ENCODE results near the gene HBP1.
"Not testable (repeated sequence)": the region's sequence is repeated elsewhere in the genome, so short reads cannot be mapped to it uniquely, and the experiment has no call there.

The HBP1 gene

GRCh38 chr7:107236862-107237261, 68.1 kb downstream of the HBP1 start:
- Histone ChIP-seq H3K4me1 (ENCODE audit: control insufficient read depth, insufficient read depth, low read length) (no peaks in the 10 kb centered on the region), H3K27me3 (ENCODE audit: control insufficient read depth, insufficient read depth, low read length, poor library complexity, severe bottlenecking) (no peaks in the 10 kb centered on the region), H3K36me3 (ENCODE audit: control insufficient read depth, insufficient read depth, low read length) (no peaks in the 10 kb centered on the region), H3K4me3 (ENCODE audit: insufficient read depth, low read depth, low read length) (no peak overlapping the region), H3K9me3 (ENCODE audit: control insufficient read depth, low read length) (no peaks in the 10 kb centered on the region), H3K27ac (ENCODE audit: insufficient read depth, low read depth, low read length, poor library complexity, severe bottlenecking) (no peak overlapping the region)

- WGBS, 2 experiments: 94 to 97% methylated on average over 4 of the region's 4 CpGs
- H3K4me1 ChIP-seq (ENCODE audit: control insufficient read depth, insufficient read depth, low read length): no peaks in the 10 kb centered on the region
These were observed 68.6 kb downstream of the HBP1 start for GRCh38 chr7:107237451-107237850.

GRCh38 chr7:107242267-107242666, 73.5 kb downstream of the HBP1 start:
- Histone ChIP-seq H3K4me1 (ENCODE audit: control insufficient read depth, insufficient read depth, low read length) (no peaks in the 10 kb centered on the region), H3K27me3 (ENCODE audit: control insufficient read depth, insufficient read depth, low read length, poor library complexity, severe bottlenecking) (no peaks in the 10 kb centered on the region), H3K27ac (ENCODE audit: insufficient read depth, low read depth, low read length, poor library complexity, severe bottlenecking) (no peak overlapping the region), H3K4me3 (ENCODE audit: insufficient read depth, low read depth, low read length) (no peak overlapping the region), H3K36me3 (ENCODE audit: control insufficient read depth, insufficient read depth, low read length) (no peaks in the 10 kb centered on the region), H3K9me3 (ENCODE audit: control insufficient read depth, low read length) (no peaks in the 10 kb centered on the region)
- WGBS, 2 experiments: 93 to 95% methylated on average over 4 of the region's 4 CpGs

More at GRCh38 chr7:107237451-107237850, 68.6 kb downstream of the HBP1 start:
- Histone ChIP-seq H3K36me3 (ENCODE audit: control insufficient read depth, insufficient read depth, low read length) (no peaks in the 10 kb centered on the region), H3K27ac (ENCODE audit: insufficient read depth, low read depth, low read length, poor library complexity, severe bottlenecking) (no peak overlapping the region), H3K9me3 (ENCODE audit: control insufficient read depth, low read length) (no peaks in the 10 kb centered on the region), H3K4me3 (ENCODE audit: insufficient read depth, low read depth, low read length) (no peak overlapping the region), H3K27me3 (ENCODE audit: control insufficient read depth, insufficient read depth, low read length, poor library complexity, severe bottlenecking) (no peaks in the 10 kb centered on the region)

- WGBS, 2 experiments: 87 to 91% methylated on average over 2 of the region's 2 CpGs
These were observed 75.8 kb downstream of the HBP1 start for GRCh38 chr7:107244613-107245012.

GRCh38 chr7:107246836-107247235, 78.0 kb downstream of the HBP1 start:
- not testable (repeated sequence) for H3K9me3 ChIP-seq (ENCODE audit: control insufficient read depth, low read length); H3K27me3 ChIP-seq (ENCODE audit: control insufficient read depth, insufficient read depth, low read length, poor library complexity, severe bottlenecking); H3K36me3 ChIP-seq (ENCODE audit: control insufficient read depth, insufficient read depth, low read length); H3K4me3 ChIP-seq (ENCODE audit: insufficient read depth, low read depth, low read length); H3K27ac ChIP-seq (ENCODE audit: insufficient read depth, low read depth, low read length, poor library complexity, severe bottlenecking); H3K4me1 ChIP-seq (ENCODE audit: control insufficient read depth, insufficient read depth, low read length)
- 85 to 100% methylated on average over 3 of the region's 3 CpGs for WGBS, 2 experiments

More at GRCh38 chr7:107244613-107245012, 75.8 kb downstream of the HBP1 start:
- Histone ChIP-seq H3K27ac (ENCODE audit: insufficient read depth, low read depth, low read length, poor library complexity, severe bottlenecking) (no peak overlapping the region), H3K9me3 (ENCODE audit: control insufficient read depth, low read length) (no peaks in the 10 kb centered on the region), H3K36me3 (ENCODE audit: control insufficient read depth, insufficient read depth, low read length) (no peaks in the 10 kb centered on the region), H3K4me3 (ENCODE audit: insufficient read depth, low read depth, low read length) (no peak overlapping the region), H3K27me3 (ENCODE audit: control insufficient read depth, insufficient read depth, low read length, poor library complexity, severe bottlenecking) (no peaks in the 10 kb centered on the region), H3K4me1 (ENCODE audit: control insufficient read depth, insufficient read depth, low read length) (no peaks in the 10 kb centered on the region)

- WGBS, 2 experiments: 93 to 100% methylated on average over 3 to 5 of the region's 5 CpGs
- Histone ChIP-seq H3K27ac (ENCODE audit: insufficient read depth, low read depth, low read length, poor library complexity, severe bottlenecking) (no peak overlapping the region), H3K9me3 (ENCODE audit: control insufficient read depth, low read length) (no peaks in the 10 kb centered on the region), H3K36me3 (ENCODE audit: control insufficient read depth, insufficient read depth, low read length) (no peaks in the 10 kb centered on the region), H3K4me3 (ENCODE audit: insufficient read depth, low read depth, low read length) (no peak overlapping the region), H3K27me3 (ENCODE audit: control insufficient read depth, insufficient read depth, low read length, poor library complexity, severe bottlenecking) (no peaks in the 10 kb centered on the region), H3K4me1 (ENCODE audit: control insufficient read depth, insufficient read depth, low read length) (no peaks in the 10 kb centered on the region)
These were observed 79.9 kb downstream of the HBP1 start for GRCh38 chr7:107248551-107249316.

- H3K27ac ChIP-seq (ENCODE audit: insufficient read depth, low read depth, low read length, poor library complexity, severe bottlenecking): no peak overlapping the region
- no peaks in the 10 kb centered on the region for H3K4me1 ChIP-seq (ENCODE audit: control insufficient read depth, insufficient read depth, low read length)
- whole genome bisulfite sequencing, 2 experiments: 95 to 96% methylated on average over 2 to 3 of the region's 3 CpGs
- no peaks in the 10 kb centered on the region for H3K27me3 ChIP-seq (ENCODE audit: control insufficient read depth, insufficient read depth, low read length, poor library complexity, severe bottlenecking)
- H3K9me3 ChIP-seq (ENCODE audit: control insufficient read depth, low read length): no peaks in the 10 kb centered on the region
- H3K36me3 ChIP-seq (ENCODE audit: control insufficient read depth, insufficient read depth, low read length): no peaks in the 10 kb centered on the region
- no peak overlapping the region for H3K4me3 ChIP-seq (ENCODE audit: insufficient read depth, low read depth, low read length)
These were observed 83.2 kb downstream of the HBP1 start for GRCh38 chr7:107251963-107252362.
